ENCODE results near the gene TBC1D16. TPM values are rescaled to one million over a fixed set of nuclear protein-coding genes. Genes with fewer than 3 reads are reported as not detected.

The TBC1D16 gene
- total RNA-seq, 1 experiment from 2014 or later = 85.8 TPM

DNA sequence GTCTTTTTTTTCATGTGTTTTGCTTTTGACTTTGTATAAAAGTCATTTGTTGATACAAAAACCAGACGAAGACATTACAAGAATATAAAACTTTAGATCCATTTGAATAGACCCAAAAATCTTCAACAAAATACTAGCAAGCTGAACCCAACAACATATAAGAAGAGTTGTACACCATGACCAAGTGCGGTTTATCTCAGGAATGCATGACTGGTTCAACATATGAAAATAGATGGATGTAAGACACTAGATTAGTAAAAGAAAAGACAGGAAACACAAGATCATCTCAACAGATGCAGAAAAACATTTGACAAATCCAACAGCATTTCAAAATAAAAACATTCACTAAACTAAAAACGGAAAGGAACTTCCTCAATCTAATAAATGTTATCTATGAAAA is 69.0 kb downstream of the TBC1D16 start:
- Histone ChIP-seq H2BK20ac (ENCODE audit: low read depth, low read length, poor library complexity, severe bottlenecking) (no peak overlapping the region), H3K4ac (ENCODE audit: low read depth, low read length) (no peak overlapping the region), H4K20me1 (ENCODE audit: control insufficient read depth, insufficient read depth, insufficient read length) (no peaks in the 10 kb centered on the region), H3T11ph (ENCODE audit: low read length) (no peak overlapping the region), H2BK5ac (ENCODE audit: insufficient read length, low read length) (no peak overlapping the region), H4K91ac (ENCODE audit: insufficient read length, low read depth, low read length) (no peak overlapping the region), H4K5ac (ENCODE audit: insufficient read length, low read depth, low read length) (no peak overlapping the region), H3K56ac (ENCODE audit: insufficient read length, low read depth, low read length) (no peak overlapping the region), H2AFZ (ENCODE audit: low read length) (no peak overlapping the region), H3K23ac (ENCODE audit: insufficient read length, low read depth, low read length) (no peak overlapping the region), H3K4me1 (ENCODE audit: insufficient read depth, low read length) (no peaks in the 10 kb centered on the region), H2BK12ac (ENCODE audit: insufficient read length, low read depth, low read length) (no peak overlapping the region), H3K9me3 (ENCODE audit: control insufficient read depth, low read depth, low read length) (no peaks in the 10 kb centered on the region), H3K18ac (ENCODE audit: insufficient read length, low read depth, low read length) (no peak overlapping the region), H3K4me2 (ENCODE audit: insufficient read depth, insufficient read length, low read length) (no peak overlapping the region), H2BK15ac (ENCODE audit: low read depth, low read length) (no peak overlapping the region), H3K14ac (ENCODE audit: insufficient read depth, low read length) (no peak overlapping the region), H2AK5ac (ENCODE audit: insufficient read length, low read length) (no peak overlapping the region), H3K9ac (ENCODE audit: extremely low read depth, insufficient read length, low read length) (no peak overlapping the region), H3K27me3 (ENCODE audit: insufficient read depth, low read length) (no peaks in the 10 kb centered on the region), H3K23me2 (ENCODE audit: insufficient read length, low read depth, low read length, poor library complexity, severe bottlenecking) (no peaks in the 10 kb centered on the region), H3K27ac (ENCODE audit: insufficient read length, low read depth, low read length) (no peak overlapping the region), H2BK120ac (ENCODE audit: low read depth, low read length, poor library complexity, severe bottlenecking) (no peak overlapping the region), H3K79me2 (ENCODE audit: insufficient read depth, low read length) (no peaks in the 10 kb centered on the region; the same call in 1 of the 2 replicates), H4K8ac (replicated peaks; ENCODE audit: insufficient read length, low read depth, low read length) (no peak overlapping the region), H3K79me1 (ENCODE audit: insufficient read depth, low read depth, low read length, poor library complexity, severe bottlenecking) (peaks cover 3% of the 10 kb centered on the region)
- Mint-ChIP-seq H3K9me3 (peaks cover 9 to 13% of the 10 kb centered on the region in 2 experiments), H3K27me3 (ENCODE audit: low read depth) (no peaks in the 10 kb centered on the region; the same call in 1 of the 2 replicates), H3K4me3 (no peak overlapping the region), H3K36me3 (ENCODE audit: insufficient read depth in 1 of 3, low read depth in 3 of 3) (peaks cover 19 to 25% (median 24%) of the 10 kb centered on the region in 3 experiments), H3K27ac (no peak overlapping the region; a peak in 1 of 7 replicates), H3K4me1 (peaks cover 22 to 29% of the 10 kb centered on the region in 2 experiments)
- TF ChIP-seq, protein P1, sequence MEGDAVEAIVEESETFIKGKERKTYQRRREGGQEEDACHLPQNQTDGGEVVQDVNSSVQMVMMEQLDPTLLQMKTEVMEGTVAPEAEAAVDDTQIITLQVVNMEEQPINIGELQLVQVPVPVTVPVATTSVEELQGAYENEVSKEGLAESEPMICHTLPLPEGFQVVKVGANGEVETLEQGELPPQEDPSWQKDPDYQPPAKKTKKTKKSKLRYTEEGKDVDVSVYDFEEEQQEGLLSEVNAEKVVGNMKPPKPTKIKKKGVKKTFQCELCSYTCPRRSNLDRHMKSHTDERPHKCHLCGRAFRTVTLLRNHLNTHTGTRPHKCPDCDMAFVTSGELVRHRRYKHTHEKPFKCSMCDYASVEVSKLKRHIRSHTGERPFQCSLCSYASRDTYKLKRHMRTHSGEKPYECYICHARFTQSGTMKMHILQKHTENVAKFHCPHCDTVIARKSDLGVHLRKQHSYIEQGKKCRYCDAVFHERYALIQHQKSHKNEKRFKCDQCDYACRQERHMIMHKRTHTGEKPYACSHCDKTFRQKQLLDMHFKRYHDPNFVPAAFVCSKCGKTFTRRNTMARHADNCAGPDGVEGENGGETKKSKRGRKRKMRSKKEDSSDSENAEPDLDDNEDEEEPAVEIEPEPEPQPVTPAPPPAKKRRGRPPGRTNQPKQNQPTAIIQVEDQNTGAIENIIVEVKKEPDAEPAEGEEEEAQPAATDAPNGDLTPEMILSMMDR (conservative IDR thresholded peaks at IDR 0.05) = no peak
- DNase-seq = no peak
- 100% methylated on average over 1 of the region's 3 CpGs for WGBS (ENCODE audit: extremely low coverage, insufficient read length, low lambda C conversion rate)
